Type B pancreatic cell (in vitro differentiated cells): ENCODE data around the gene OR51T1. TPM values are rescaled to one million over a fixed set of nuclear protein-coding genes. Genes with fewer than 3 reads are reported as not detected.
"Not testable (repeated sequence)": the region's sequence is repeated elsewhere in the genome, so short reads cannot be mapped to it uniquely, and the experiment has no call there.

Source experiments
- DNase-seq: peaks from one replicate; pipeline ENCODE4 v3.0.0; 2021; ENCODE audit warnings: mixed read lengths; ENCODE audit not compliant: unreplicated experiment; ENCODE audit errors: extremely low spot score
- H3K27ac Mint-ChIP-seq: 2 replicates; pipeline ENCODE4 v1.8.0; 2021; ENCODE audit warnings: mild to moderate bottlenecking, mixed read lengths
- H3K27me3 Mint-ChIP-seq: 2 replicates; pipeline ENCODE4 v1.8.0; 2021; ENCODE audit warnings: mixed read lengths
- H3K36me3 Mint-ChIP-seq: 2 replicates; pipeline ENCODE4 v1.8.0; 2021; ENCODE audit warnings: mixed read lengths
- H3K4me1 Mint-ChIP-seq: one replicate; pipeline ENCODE4 v1.8.0; 2021; ENCODE audit warnings: mixed read lengths; ENCODE audit not compliant: unreplicated experiment
- H3K4me3 Mint-ChIP-seq: 2 replicates; pipeline ENCODE4 v1.8.0; 2021; ENCODE audit warnings: mild to moderate bottlenecking, mixed read lengths
- H3K9me3 Mint-ChIP-seq: 2 replicates; pipeline ENCODE4 v1.8.0; 2021; ENCODE audit warnings: mixed read lengths
- CTCF ChIP-seq: fragments of 200-600 bp; sonication (generic); conservative IDR thresholded peaks from 2 replicates; pipeline ENCODE4 v1.5.0; 2021; ENCODE audit warnings: antibody characterized with exemption, mild to moderate bottlenecking
- long read RNA-seq: library from polyadenylated mRNA; unstranded; transcript quantifications from one replicate; pipeline ENCODE4 v2.0.0, GENCODE V29; 2020
- total RNA-seq: library from RNA; stranded (reverse); gene quantifications from 2 replicates; pipeline ENCODE4 v1.2.1, GENCODE V29; 2021; ENCODE audit warnings: low replicate concordance

OR51T1 gene, protein sequence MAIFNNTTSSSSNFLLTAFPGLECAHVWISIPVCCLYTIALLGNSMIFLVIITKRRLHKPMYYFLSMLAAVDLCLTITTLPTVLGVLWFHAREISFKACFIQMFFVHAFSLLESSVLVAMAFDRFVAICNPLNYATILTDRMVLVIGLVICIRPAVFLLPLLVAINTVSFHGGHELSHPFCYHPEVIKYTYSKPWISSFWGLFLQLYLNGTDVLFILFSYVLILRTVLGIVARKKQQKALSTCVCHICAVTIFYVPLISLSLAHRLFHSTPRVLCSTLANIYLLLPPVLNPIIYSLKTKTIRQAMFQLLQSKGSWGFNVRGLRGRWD
- total RNA-seq, result 0.39 TPM in 1 of 2 replicates, not detected in the other
- long read RNA-seq, result 0 reads

DNA sequence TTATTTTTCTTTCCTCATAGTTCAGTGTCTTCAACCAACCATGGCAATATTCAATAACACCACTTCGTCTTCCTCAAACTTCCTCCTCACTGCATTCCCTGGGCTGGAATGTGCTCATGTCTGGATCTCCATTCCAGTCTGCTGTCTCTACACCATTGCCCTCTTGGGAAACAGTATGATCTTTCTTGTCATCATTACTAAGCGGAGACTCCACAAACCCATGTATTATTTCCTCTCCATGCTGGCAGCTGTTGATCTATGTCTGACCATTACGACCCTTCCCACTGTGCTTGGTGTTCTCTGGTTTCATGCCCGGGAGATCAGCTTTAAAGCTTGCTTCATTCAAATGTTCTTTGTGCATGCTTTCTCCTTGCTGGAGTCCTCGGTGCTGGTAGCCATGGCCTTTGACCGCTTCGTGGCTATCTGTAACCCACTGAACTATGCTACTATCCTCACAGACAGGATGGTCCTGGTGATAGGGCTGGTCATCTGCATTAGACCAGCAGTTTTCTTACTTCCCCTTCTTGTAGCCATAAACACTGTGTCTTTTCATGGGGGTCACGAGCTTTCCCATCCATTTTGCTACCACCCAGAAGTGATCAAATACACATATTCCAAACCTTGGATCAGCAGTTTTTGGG, at the start of gene OR51T1:
TSS of gene OR51T1 (plus strand) at position 41 of the 641 bp plus-strand sequence. CDS start at position 41, 0 bp downstream.
- Mint-ChIP-seq H3K27me3 (no peaks in the 10 kb centered on the region), H3K4me1 (peaks cover 6% of the 10 kb centered on the region), H3K36me3 (no peaks in the 10 kb centered on the region), H3K27ac (no peak within 1 kb of the TSS), H3K4me3 (no peak within 1 kb of the TSS), H3K9me3 (no peaks in the 10 kb centered on the region)
- TF ChIP-seq CTCF, result no peak
- DNase-seq, result no peak

GRCh38 chr11:4839851-4840549, 41.7 kb upstream of the OR51T1 start:
- no peaks in the 10 kb centered on the region for H3K9me3 Mint-ChIP-seq
- DNase-seq, result no peak
- no peak overlapping the region for H3K27ac Mint-ChIP-seq
- H3K4me1 Mint-ChIP-seq, result no peaks in the 10 kb centered on the region
- H3K4me3 Mint-ChIP-seq, result no peak overlapping the region
- peaks cover 4% of the 10 kb centered on the region for H3K27me3 Mint-ChIP-seq
- H3K36me3 Mint-ChIP-seq, result no peaks in the 10 kb centered on the region
- TF ChIP-seq CTCF, result no peak

GRCh38 chr11:4848908-4849532, 32.7 kb upstream of the OR51T1 start, which contains the start of gene OR51S1:
OR51S1 (minus strand) TSS chr11:4849208; CDS start chr11:4849208, 0 bp downstream.
- H3K27ac Mint-ChIP-seq, result no peak within 1 kb of the TSS
- H3K4me1 Mint-ChIP-seq, result no peaks in the 10 kb centered on the region
- no peak within 1 kb of the TSS for H3K4me3 Mint-ChIP-seq
- no peaks in the 10 kb centered on the region for H3K27me3 Mint-ChIP-seq
- no peaks in the 10 kb centered on the region for H3K36me3 Mint-ChIP-seq
- DNase-seq, result no peak
- no peak for TF ChIP-seq CTCF
- H3K9me3 Mint-ChIP-seq, result no peaks in the 10 kb centered on the region

DNA sequence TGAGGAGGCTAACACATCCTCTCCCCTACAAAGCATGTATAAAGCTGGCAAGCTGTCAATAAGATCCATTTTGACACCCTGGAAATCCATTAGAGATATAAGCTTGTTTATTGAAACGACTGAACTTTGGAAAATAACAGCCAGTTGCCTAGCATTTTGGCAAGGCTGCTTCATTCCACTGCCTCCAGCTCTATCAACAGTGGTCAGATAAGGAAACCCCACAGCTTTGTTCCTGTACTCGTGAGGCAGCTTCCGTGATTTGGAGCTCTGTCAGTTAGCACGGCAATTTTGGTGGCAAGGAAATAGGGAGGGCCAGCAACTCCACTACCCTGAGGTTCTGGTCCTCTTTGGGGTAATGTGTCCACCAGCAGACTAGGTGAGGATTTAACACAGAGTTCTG, 30.7 kb upstream of the OR51T1 start:
- Mint-ChIP-seq H3K4me1 (no peaks in the 10 kb centered on the region), H3K4me3 (no peak overlapping the region), H3K27ac (no peak overlapping the region), H3K36me3 (no peaks in the 10 kb centered on the region), H3K9me3 (no peaks in the 10 kb centered on the region), H3K27me3 (no peaks in the 10 kb centered on the region)
- no peak for TF ChIP-seq CTCF
- DNase-seq, result no peak

DNA sequence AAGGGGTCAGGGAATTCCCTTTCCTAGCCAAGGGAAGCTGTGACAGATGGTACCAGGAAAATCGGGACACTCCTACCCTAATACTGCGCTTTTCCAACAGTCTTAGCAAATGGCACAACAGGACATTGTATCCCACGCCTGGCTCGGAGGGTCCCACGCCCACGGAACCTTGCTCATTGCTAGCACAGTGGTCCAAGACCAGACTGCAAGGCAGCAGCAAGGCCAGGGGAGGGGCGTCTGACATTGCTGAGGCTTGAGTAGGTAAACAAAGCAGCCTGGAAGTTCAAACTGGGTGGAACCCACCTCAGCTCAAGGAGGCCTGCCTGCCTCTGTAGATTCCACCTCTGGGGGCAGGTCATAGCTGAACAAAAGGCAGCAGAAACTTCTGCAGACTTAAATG, 27.4 kb upstream of the OR51T1 start:
- H3K4me1 Mint-ChIP-seq, H3K9me3 Mint-ChIP-seq, H3K27ac Mint-ChIP-seq, H3K4me3 Mint-ChIP-seq, DNase-seq, H3K36me3 Mint-ChIP-seq, H3K27me3 Mint-ChIP-seq: not testable (repeated sequence)
